Thyroid gland (tissue), 4 donors: ENCODE measurements around the gene MYO18A.

ENCODE experiments used
- CTCF ChIP-seq, 6 experiments: fragments of 200-600 bp in 3 of 6; fragments of 450-650 bp in 3 of 6; sonication (generic) in 3 of 6; IDR thresholded peaks; one replicate each; pipeline ENCODE4 v1.5.1; 2016 to 2019; ENCODE audit warnings: antibody characterized with exemption in 6 of 6, mild to moderate bottlenecking in 2 of 6, inconsistent platforms in 1 of 6, moderate library complexity in 1 of 6
- POLR2A ChIP-seq, 2 donors: fragments of 450-650 bp; IDR thresholded peaks; one replicate each; pipeline ENCODE4 v1.6.1; 2017; ENCODE audit warnings: antibody characterized with exemption in 2 of 2, mild to moderate bottlenecking in 2 of 2, moderate library complexity in 1 of 2

- peak in 1 of 2 donors; percentile 69 for TF ChIP-seq POLR2A (IDR thresholded peaks at IDR 0.05)
- no peak for TF ChIP-seq CTCF (IDR thresholded peaks at IDR 0.05)
Observed at GRCh38 chr17:29179232-29180033, 765 bp downstream of the MYO18A start.
